Fibroblast of skin of left quadriceps (primary cell): Measurements from ENCODE around the gene SGSM1.
"Not testable (repeated sequence)": the region's sequence is repeated elsewhere in the genome, so short reads cannot be mapped to it uniquely, and the experiment has no call there.

Experiments used
- DNase-seq, 2 experiments: peaks; one replicate each; pipeline ENCODE4 v3.0.0-alpha.2; 2013; ENCODE audit warnings: low read depth in 2 of 2

The SGSM1 gene

GRCh38 chr22:24837517-24837916 lies 31.5 kb downstream of the SGSM1 start:
- not testable (repeated sequence) for DNase-seq

DNA sequence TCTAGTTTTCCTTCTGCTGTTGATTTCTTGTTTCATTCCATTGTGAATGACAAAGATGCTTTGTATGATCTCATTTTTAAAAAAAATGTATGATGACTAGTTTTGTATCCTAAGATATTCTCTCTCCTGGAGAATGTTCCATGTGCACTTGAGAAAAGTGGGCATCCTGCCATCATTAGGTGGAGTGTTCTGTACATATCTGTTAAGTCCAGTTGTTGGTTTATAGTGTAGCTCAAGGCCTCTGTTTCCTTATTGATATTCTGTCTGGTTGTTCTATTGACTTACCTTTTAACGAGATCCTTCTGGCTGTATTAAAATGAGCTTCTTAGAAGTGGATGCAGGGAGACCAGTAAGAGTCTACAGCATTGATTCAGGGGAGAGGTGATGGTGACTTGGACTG lies 35.2 kb downstream of the SGSM1 start:
- DNase-seq: no peak

- no peak for DNase-seq
Observed at GRCh38 chr22:24843048-24843447, 37.0 kb downstream of the SGSM1 start.

- DNase-seq: no peak
Observed at GRCh38 chr22:24845041-24845898, 39.3 kb downstream of the SGSM1 start.

GRCh38 chr22:24847490-24847889 lies 41.5 kb downstream of the SGSM1 start:
- no peak for DNase-seq

- DNase-seq: no peak
Observed at GRCh38 chr22:24848559-24849168, 42.7 kb downstream of the SGSM1 start.

DNA sequence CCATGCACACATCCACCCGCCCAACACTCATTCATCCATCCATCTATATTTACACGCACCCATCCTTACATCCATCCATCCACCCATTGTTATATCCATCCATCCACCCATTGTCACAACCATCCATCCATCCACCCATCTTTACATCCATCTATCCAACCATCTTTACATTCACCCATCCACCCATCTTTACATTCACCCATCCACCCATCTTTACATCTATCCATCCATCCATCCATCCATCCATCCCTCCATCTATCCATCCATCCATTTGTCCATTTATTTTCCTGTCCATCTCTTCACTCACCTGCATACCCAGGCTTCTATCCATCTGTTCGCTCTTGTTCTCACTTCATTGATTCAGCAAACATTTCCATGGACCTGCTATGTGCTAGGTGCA lies 49.8 kb downstream of the SGSM1 start:
- no peak for DNase-seq

DNA sequence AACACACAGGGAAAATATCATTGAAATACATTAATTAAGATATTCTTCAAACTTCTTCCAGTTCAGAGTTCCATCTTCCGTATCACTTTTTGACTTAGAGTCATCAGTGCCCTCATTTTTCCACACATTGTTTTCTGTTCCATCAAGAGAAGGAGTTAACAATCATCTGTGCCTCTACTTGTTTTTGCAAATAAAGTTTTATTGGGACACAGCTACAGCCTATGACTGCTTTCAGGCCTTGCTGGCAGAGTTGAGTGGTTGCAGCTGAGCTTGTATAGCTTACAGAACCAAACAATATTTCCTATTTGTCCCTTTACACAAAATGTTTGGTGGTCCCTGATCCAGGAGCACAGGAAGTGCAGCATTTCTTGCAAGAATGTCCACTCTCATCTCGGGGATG lies 51.6 kb downstream of the SGSM1 start:
- DNase-seq: no peak

DNA sequence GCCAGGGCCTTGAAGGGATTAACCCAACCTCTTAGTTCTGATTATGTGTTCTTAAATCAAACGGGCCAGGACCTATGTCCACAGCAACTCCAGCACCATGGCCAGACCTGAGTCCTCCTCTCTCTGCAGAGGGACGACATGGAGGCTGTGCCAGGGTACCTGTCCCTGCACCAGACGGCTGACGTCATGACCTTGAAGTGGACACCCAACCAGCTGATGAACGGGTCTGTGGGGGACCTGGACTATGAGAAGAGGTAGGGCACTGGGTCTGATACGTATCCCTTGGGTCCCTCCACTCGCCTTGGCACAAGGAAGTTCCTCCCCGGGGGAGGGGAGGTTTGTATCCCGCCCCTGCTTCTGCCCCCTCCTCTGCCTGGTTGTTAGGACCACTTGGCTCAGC lies 53.6 kb downstream of the SGSM1 start:
- no peak for DNase-seq

- no peak for DNase-seq
Observed at GRCh38 chr22:24865508-24865907, 59.5 kb downstream of the SGSM1 start.

- DNase-seq: no peak
Observed at GRCh38 chr22:24867323-24868022, 61.5 kb downstream of the SGSM1 start.

DNA sequence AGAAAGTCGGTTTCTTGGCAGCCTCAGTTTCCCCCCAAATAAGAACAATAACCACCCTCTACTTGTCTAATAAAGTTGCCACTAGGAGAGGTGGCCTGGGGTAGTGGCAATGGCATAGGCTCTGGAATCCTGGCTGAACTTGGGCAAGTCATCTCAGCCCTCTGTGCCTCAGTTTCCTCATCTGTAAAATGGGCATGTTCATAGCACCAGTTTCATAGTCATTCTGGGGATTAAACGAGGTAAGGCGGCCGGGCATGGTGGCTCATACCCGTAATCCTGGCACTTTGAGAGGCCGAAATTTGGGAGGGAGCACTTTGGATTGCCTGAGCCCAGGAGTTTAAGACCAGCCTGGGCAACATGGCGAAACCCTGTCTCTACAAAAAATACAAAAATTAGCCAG lies 63.0 kb downstream of the SGSM1 start:
- DNase-seq: no peak

DNA sequence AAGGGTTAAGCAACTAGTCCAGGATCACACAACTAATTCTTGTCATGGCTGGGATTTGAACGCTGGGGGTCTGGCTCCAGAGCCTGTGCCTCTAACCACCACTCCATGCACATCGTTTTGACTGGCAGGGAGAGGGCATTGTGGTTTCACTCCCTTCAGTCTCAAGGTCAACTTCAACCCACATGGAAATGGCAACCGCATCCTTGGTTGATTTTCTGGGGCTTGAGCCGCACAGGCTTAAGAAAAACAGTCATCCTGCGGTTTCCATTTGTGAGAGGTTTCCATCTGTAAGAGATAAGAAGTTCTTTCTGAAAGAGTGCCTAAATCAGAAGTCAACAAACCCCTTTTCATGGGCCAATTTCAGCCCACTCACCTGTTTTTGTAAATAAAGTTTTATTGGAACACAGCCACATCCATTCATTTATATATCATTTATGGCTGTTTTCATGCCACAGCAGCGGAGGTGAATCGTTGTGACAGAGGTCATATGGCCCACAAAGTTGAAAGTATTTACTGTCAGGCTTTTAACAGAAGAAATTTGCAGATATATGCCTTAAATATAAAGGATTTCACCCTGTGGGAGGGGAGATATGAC lies 65.7 kb downstream of the SGSM1 start:
- DNase-seq: no peak

DNA sequence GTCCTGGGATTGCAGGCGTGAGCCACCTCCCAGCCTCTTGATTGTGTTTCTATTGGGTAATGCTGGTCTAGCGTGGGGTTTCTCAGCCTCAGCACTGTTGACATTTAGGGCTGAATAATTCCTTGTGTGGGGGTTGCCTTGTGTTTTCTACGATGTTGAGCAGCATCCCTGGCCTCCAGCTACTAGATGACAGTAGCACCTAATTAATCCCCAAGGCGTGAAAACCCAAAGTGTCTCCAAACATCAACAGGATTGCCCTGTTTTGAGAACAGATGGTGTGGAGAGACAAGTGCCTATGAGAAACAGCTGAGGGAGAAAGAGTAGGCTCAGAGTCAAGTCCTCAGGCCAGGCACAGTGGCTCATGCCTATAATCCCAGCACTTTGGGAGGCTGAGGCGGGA lies 67.2 kb downstream of the SGSM1 start:
- no peak for DNase-seq

GRCh38 chr22:24875862-24876506 lies 70.0 kb downstream of the SGSM1 start:
- no peak for DNase-seq

- no peak for DNase-seq
Observed at GRCh38 chr22:24876700-24877099, 70.7 kb downstream of the SGSM1 start.

DNA sequence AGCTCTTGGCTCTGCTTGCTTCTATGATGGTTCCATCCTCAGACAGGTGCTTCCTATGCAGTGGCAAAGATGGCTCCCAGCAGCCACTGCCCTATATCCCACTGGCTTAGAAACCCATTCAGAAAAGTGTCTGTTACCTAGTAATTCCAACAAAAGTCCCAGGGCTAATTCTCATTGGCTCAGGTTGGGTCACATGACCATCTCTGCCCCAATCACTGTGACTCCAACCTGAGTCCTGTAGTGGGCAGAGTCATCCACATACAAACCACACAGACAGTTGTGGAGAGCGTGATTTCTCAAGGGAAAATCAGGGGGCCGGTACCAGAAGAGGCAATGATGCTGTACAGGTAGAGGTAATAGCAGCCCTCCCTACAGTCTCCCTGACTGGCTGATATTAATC lies 73.0 kb downstream of the SGSM1 start:
- DNase-seq: no peak

DNA sequence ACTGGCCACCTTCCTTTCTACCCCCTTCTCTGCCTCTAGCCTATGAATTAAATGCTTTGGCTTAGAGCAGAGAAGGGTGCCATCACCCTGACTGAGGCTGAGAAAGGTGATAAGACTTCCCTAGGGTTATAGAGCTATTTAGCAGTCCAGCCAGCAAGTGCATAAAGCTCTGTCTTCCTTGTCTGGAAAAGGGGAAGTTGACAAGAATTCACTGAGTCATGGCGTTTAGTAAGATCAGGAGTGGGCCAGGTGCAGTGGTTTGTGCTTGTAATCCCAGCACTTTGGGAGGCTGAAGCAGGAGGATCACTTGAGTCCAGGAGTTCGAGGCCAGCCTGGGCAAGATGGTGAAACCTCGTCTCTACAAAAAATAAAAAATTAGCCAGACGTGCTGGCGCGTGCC lies 77.4 kb downstream of the SGSM1 start:
- DNase-seq: no peak

DNA sequence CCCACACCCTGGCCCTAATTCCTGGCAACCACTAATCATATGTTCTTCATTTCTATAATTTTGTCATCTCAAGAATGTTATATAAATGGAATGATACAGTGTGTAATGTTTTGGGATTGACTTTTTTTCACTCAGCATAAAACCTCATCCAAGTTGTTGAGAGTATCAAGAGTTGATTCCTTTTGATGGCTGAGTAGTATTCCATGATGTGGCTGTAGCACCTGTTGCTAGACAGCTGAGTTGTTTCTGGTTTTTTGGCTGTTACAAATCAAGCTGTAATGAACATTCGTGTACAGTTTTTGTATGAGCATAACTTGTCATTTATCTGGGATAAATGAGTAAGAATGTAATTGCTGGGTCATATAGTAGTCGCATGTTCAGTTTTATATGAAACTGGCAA lies 81.2 kb downstream of the SGSM1 start:
- DNase-seq: no peak

GRCh38 chr22:24893341-24894070 lies 87.5 kb downstream of the SGSM1 start:
- no peak for DNase-seq
